Measurements from ENCODE around the gene GRIK1.

DNA sequence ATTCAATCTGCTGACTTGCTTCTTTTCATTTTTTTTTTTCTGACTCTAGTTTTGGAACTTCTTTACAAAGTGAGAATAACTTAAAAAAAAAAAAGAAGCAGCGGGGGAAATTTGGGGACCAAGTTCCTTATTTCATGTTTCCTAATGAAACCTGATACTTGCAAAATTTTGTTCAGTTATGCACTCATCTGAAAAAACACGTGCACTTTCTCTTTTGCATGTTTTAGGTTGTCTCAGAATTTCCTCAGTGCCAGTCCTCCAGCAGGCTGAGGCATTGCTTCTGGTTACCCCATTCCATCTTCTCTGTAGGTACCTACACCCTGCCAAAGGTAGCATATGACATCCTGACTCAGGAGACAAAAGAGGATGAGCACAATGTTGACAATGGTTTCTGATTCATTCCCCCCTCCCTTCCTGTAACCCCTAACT, 299.7 kb downstream of the GRIK1 start:
- TF ChIP-seq, protein P1, sequence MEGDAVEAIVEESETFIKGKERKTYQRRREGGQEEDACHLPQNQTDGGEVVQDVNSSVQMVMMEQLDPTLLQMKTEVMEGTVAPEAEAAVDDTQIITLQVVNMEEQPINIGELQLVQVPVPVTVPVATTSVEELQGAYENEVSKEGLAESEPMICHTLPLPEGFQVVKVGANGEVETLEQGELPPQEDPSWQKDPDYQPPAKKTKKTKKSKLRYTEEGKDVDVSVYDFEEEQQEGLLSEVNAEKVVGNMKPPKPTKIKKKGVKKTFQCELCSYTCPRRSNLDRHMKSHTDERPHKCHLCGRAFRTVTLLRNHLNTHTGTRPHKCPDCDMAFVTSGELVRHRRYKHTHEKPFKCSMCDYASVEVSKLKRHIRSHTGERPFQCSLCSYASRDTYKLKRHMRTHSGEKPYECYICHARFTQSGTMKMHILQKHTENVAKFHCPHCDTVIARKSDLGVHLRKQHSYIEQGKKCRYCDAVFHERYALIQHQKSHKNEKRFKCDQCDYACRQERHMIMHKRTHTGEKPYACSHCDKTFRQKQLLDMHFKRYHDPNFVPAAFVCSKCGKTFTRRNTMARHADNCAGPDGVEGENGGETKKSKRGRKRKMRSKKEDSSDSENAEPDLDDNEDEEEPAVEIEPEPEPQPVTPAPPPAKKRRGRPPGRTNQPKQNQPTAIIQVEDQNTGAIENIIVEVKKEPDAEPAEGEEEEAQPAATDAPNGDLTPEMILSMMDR (conservative IDR thresholded peaks at IDR 0.05; ENCODE audit: low read length) = no peak
- TF ChIP-seq EZH2phosphoT487 (IDR thresholded peaks at IDR 0.05; ENCODE audit: borderline replicate concordance) = no peak

Measured in Loucy (cell line).